Measurements from ENCODE around the gene FAM83F.

FAM83F gene

GRCh38 chr22:40071720-40072119 is 77.0 kb downstream of the FAM83F start:
- no peak for DNase-seq

DNA sequence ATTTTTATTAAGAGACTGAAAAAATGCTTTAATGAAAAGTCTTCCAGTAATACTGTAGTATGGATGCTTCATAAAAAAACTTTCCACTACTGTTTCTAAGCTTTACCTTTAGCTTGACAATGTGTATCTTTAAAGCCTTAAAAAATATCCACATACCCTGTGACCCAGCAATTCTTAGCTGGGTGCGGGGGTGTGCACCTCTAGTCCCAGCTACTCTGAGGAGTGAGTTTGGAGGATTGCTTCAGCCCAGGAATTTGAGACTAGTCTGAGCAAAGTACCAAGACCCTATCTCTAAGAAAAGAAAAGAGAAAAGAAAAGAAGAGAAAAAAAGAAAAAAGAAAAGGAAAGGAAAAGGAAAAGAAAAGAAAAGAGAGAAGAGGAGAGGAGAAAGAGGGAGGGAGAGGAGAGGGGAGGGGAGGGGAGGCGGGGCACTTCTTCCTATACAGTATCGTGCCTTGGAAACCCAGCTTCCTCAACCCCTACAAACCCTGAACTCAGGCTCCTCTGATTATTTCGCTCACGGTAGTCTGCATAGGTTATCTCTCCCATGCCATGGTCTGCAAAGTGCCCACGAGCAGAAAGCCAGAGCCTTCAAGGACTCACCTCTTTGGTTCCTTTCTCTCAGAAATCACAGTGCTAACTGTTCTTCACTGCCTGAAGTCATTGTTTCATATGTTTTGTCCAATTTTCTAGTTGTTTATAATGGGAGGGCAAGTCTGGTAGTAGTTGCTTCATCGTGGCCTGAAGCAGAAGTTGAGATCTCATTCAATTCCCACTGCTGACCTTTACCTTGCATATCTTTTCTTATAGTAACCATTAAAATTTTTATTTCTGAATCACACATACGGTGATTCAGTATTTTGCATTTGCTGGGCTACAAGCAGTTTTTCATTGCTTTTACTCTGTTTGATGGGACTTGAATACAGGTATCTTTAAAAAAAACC is 82.2 kb downstream of the FAM83F start:
- no peak for DNase-seq

- DNase-seq, result no peak
These were observed 82.9 kb downstream of the FAM83F start for GRCh38 chr22:40077646-40078016.

DNA sequence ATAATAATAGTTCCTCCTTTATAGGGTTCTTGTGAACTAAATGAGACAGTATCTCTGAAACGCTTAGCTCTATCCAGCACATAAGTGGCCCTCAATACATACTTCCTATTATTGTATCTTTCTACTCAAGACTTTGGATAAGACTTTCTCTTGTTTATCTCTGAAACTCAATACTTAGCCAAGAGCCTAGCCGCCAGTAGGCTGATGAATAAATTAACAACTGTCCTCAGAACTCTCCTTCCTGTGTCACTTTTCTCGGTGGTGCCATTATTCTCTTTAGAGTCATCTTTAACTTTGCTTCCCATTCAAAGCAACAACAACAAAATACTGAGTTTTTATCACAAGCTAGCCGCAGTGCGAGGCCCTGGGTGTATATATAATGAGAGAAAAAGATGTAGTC is 86.9 kb downstream of the FAM83F start:
- no peak for DNase-seq

GRCh38 chr22:40082184-40082583 is 87.4 kb downstream of the FAM83F start:
- DNase-seq, result no peak

DNA sequence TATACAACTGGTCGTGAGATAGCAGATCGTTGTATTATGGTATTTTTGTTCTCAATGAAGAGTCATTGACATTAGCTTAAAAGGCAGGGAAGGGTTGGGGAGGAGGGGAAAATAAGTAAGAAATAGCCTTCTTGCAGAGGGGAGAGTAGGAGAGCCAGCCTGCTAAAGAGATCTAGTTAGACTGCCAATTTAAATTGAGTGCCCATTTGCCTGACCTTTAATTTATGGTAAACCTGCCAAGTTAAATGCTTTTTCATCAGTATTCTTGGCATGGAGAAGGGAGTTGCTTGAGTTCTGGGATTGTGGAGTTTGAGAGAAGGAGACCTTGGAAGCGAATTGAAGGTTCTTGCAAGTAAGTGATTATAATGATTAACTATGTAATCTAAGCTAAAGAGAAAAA is 89.0 kb downstream of the FAM83F start:
- no peak for DNase-seq

- DNase-seq, result no peak
These were observed 89.5 kb downstream of the FAM83F start for GRCh38 chr22:40084246-40084645.

DNA sequence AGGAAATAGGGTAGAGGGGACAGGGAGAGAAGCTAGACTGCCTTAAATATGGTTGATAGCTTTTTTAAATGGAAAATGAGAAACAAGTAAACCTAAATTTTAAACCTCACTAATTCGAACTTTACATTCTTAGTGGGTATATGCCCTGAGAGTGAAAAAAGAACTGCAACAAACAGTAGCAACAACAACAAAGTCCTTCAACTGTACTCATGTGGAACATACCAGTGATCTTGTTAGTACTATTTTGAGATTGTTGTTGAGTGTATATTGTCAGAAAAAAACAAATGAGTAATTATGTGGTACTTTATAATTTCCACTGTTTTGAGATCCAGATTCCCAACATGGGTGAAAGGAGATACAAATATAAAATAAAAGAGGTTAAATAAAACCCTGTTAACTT is 94.1 kb downstream of the FAM83F start:
- DNase-seq, result no peak
